Measurements from ENCODE around the gene ATR. TPM values are rescaled to one million over a fixed set of nuclear protein-coding genes. Genes with fewer than 3 reads are reported as not detected.
"Not testable (repeated sequence)": the region's sequence is repeated elsewhere in the genome, so short reads cannot be mapped to it uniquely, and the experiment has no call there.

The ATR gene
- total RNA-seq, 1 experiment from 2014 or later = 17.5 TPM

- H3K27me3 Mint-ChIP-seq (ENCODE audit: insufficient read depth, unreplicated experiment) = no peaks in the 10 kb centered on the region
- no TSS peak for BruUV-seq (replicated peaks)
- Histone ChIP-seq H3K9me3 (no peaks in the 10 kb centered on the region), H3K4me1 (peaks cover 11% of the 10 kb centered on the region), H3K27me3 (replicated peaks; ENCODE audit: control insufficient read depth, insufficient read depth, low read length) (no peaks in the 10 kb centered on the region), H3K4me3 (ENCODE audit: low read depth, low read length) (no peak overlapping the region), H3K36me3 (ENCODE audit: control insufficient read depth, insufficient read depth, low read length) (no peaks in the 10 kb centered on the region)
- no peaks in the 10 kb centered on the region for H3K9me3 Mint-ChIP-seq (ENCODE audit: unreplicated experiment)
- no peak for DNase-seq
- peaks cover 27% of the 10 kb centered on the region for H3K36me3 Mint-ChIP-seq (ENCODE audit: insufficient read depth, unreplicated experiment)
- CTCF ChIA-PET = no interaction called here
- no peak for TF ChIP-seq CTCF (IDR thresholded peaks at IDR 0.05; ENCODE audit: insufficient read depth in 1 of 2, low read depth in 1 of 2, low read length in 1 of 2, severe bottlenecking in 1 of 2, unreplicated experiment in 1 of 2)
- H3K4me3 Mint-ChIP-seq (ENCODE audit: unreplicated experiment) = no peak overlapping the region
- peak overlapping the region; percentile 21 for H3K27ac Mint-ChIP-seq (ENCODE audit: unreplicated experiment)
- peaks cover 8% of the 10 kb centered on the region for H3K4me1 Mint-ChIP-seq (ENCODE audit: low read depth, unreplicated experiment)
- POLR2A ChIA-PET = interaction anchor here (0.7 kb wide), 1 partner anchor 14 kb away, joined by 3 read pairs; no protein-coding TSS in a partner anchor
- intact Hi-C loops (cut with micrococcal nuclease; ENCODE audit: unreplicated experiment) = no loop called here
These were observed 159.5 kb downstream of the ATR start for GRCh38 chr3:142418926-142419592.

GRCh38 chr3:142417302-142417701 is 161.2 kb downstream of the ATR start:
- ChIA-PET POLR2A (no interaction called here), CTCF (no interaction called here)
- H3K4me3 ChIP-seq (ENCODE audit: low read depth, low read length) = no peak overlapping the region
- Mint-ChIP-seq H3K27ac (ENCODE audit: unreplicated experiment) (no peak overlapping the region), H3K9me3 (ENCODE audit: unreplicated experiment) (no peaks in the 10 kb centered on the region), H3K4me1 (ENCODE audit: low read depth, unreplicated experiment) (peaks cover 8% of the 10 kb centered on the region), H3K4me3 (ENCODE audit: unreplicated experiment) (no peak overlapping the region), H3K36me3 (ENCODE audit: insufficient read depth, unreplicated experiment) (peaks cover 26% of the 10 kb centered on the region), H3K27me3 (ENCODE audit: insufficient read depth, unreplicated experiment) (no peaks in the 10 kb centered on the region)
- intact Hi-C loops (cut with micrococcal nuclease; ENCODE audit: unreplicated experiment) = no loop called here
- no TSS peak for BruUV-seq (replicated peaks)
- TF ChIP-seq CTCF (IDR thresholded peaks at IDR 0.05; ENCODE audit: insufficient read depth in 1 of 2, low read depth in 1 of 2, low read length in 1 of 2, severe bottlenecking in 1 of 2, unreplicated experiment in 1 of 2) = no peak
- no peak for DNase-seq
- H3K27me3 ChIP-seq (replicated peaks; ENCODE audit: control insufficient read depth, insufficient read depth, low read length) = no peaks in the 10 kb centered on the region
- H3K9me3 ChIP-seq = no peaks in the 10 kb centered on the region
- H3K36me3 ChIP-seq (ENCODE audit: control insufficient read depth, insufficient read depth, low read length) = no peaks in the 10 kb centered on the region
- peaks cover 11% of the 10 kb centered on the region for H3K4me1 ChIP-seq

GRCh38 chr3:142400537-142400936 is 178.0 kb downstream of the ATR start:
- POLR2A ChIA-PET; H3K27me3 Mint-ChIP-seq (ENCODE audit: insufficient read depth, unreplicated experiment); H3K27ac Mint-ChIP-seq (ENCODE audit: unreplicated experiment); H3K4me1 Mint-ChIP-seq (ENCODE audit: low read depth, unreplicated experiment); H3K4me3 ChIP-seq (ENCODE audit: low read depth, low read length); H3K4me3 Mint-ChIP-seq (ENCODE audit: unreplicated experiment); H3K36me3 ChIP-seq (ENCODE audit: control insufficient read depth, insufficient read depth, low read length); CTCF ChIA-PET; H3K9me3 ChIP-seq; intact Hi-C loops (cut with micrococcal nuclease; ENCODE audit: unreplicated experiment); H3K9me3 Mint-ChIP-seq (ENCODE audit: unreplicated experiment); H3K27me3 ChIP-seq (replicated peaks; ENCODE audit: control insufficient read depth, insufficient read depth, low read length); BruUV-seq (replicated peaks): not testable (repeated sequence)
- H3K36me3 Mint-ChIP-seq (ENCODE audit: insufficient read depth, unreplicated experiment) = peaks cover 22% of the 10 kb centered on the region
- DNase-seq = peak in 1 of 2 experiments; percentile 27
- H3K4me1 ChIP-seq = peaks cover 11% of the 10 kb centered on the region

Other genes starting within 250 kb of the ATR start
- 20.8 and 23.3 TPM in 2 replicates for gene XRN1, start 130.7 kb downstream of the ATR start, total RNA-seq (2022)
- gene PLS1, start 17.7 kb upstream of the ATR start, total RNA-seq (2022) = 19.2 and 23.6 TPM in 2 replicates
- 7.9 and 8.3 TPM in 2 replicates for gene TRPC1, start 145.3 kb upstream of the ATR start, total RNA-seq (2022)

Data from Caco-2 (cell line).